ENCODE measurements around the gene HES2.

GRCh38 chr1:6446665-6447015, 26.9 kb upstream of the HES2 start:
- TF ChIP-seq POLR2AphosphoS5 (IDR thresholded peaks at IDR 0.05) = no peak
- no peak for TF ChIP-seq CTCF (IDR thresholded peaks at IDR 0.05)

All from breast epithelium (tissue), 3 donors.